PC-3 (cell line): ENCODE data around the gene MNT.

Source experiments
- EZH2phosphoT487 ChIP-seq: fragments of 300-600 bp; sonication (generic); IDR thresholded peaks from 2 replicates; pipeline ENCODE4 v1.6.1; 2018; ENCODE audit warnings: mild to moderate bottlenecking, antibody characterized with exemption, low read length, borderline replicate concordance
- TF ChIP-seq, protein P1 (sequence below): fragments of 300-600 bp; sonication (generic); conservative IDR thresholded peaks from 2 replicates; pipeline ENCODE4 v1.5.1; 2017; ENCODE audit warnings: antibody characterized with exemption, low read depth, mild to moderate bottlenecking, low read length

DNA sequence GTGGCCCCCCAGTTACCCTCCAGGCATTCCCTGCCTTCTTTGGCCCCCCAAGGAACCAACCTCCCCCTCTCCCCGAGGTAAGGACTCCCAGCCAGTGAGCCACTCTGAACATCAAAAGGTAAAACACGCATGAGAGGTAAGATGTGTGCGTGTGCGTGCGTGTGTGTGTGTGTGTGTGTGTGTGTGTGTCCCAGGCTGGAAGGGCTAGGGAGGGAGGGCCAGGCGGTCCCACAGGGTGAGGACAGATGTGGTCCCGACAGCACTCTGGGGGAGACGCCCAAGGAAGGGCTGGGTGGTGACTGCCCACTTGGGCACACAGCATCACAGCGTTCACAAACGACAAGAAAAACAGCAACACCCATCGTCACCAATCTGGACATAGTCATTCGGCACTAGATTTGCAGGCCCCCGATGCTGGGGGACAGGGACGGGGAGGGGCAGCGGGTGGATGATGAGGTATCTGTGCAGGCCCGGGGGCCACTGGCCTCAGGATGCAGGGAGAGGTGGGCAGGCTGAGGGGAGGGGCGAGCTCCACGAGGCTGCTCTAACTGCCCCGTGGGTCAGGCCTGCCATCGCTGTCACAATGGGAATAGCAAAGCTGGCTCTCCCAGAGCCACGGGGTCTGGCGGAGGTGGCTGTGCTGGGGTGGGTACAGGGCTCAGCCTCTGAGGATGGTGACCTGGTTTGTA lies 16.3 kb downstream of the MNT start:
- TF ChIP-seq, protein P1, sequence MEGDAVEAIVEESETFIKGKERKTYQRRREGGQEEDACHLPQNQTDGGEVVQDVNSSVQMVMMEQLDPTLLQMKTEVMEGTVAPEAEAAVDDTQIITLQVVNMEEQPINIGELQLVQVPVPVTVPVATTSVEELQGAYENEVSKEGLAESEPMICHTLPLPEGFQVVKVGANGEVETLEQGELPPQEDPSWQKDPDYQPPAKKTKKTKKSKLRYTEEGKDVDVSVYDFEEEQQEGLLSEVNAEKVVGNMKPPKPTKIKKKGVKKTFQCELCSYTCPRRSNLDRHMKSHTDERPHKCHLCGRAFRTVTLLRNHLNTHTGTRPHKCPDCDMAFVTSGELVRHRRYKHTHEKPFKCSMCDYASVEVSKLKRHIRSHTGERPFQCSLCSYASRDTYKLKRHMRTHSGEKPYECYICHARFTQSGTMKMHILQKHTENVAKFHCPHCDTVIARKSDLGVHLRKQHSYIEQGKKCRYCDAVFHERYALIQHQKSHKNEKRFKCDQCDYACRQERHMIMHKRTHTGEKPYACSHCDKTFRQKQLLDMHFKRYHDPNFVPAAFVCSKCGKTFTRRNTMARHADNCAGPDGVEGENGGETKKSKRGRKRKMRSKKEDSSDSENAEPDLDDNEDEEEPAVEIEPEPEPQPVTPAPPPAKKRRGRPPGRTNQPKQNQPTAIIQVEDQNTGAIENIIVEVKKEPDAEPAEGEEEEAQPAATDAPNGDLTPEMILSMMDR: no peak
- no peak for TF ChIP-seq EZH2phosphoT487
